ENCODE results near the gene SKP2.
"Not testable (repeated sequence)": the region's sequence is repeated elsewhere in the genome, so short reads cannot be mapped to it uniquely, and the experiment has no call there.

Gene SKP2

DNA sequence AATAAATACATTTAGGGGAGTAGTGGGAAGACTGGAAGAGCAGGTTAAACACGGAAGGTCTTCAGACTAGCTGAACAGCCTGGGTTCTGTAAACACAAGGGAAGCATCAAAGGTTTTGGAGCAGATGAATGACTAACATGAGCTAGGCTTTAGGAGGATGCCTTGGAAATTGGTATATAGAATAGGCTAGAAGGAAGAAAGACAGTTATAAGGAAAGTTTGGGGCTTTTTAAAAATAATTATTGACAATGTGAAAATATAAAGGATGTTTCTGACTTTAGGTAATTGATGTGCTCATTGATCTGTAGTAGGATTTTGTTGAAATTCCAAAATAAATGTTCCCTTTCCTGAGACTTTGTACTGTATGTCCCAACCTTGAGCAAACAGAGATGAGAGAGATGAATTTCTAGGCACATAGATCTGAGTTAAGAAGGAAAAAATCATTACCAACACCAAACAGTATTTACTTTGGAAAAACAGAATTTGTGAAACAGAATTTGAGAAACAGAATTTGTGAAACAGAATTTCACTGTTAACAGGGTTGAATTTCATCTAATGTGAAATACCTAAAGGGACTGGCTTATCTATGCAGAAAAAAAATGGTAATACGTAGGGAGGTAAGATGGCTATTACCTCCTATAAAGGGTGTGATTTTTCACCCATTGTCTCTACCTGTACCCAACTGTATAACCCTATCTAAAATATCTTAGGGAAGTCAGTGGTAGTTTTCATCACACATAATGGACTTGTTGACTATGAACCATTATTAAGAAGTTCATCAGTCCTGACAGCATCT is 28.8 kb downstream of the SKP2 start:
- TF ChIP-seq CTCF (conservative IDR thresholded peaks at IDR 0.05), result no peak
- peak overlapping the region; percentile 79 for H3K27ac ChIP-seq

DNA sequence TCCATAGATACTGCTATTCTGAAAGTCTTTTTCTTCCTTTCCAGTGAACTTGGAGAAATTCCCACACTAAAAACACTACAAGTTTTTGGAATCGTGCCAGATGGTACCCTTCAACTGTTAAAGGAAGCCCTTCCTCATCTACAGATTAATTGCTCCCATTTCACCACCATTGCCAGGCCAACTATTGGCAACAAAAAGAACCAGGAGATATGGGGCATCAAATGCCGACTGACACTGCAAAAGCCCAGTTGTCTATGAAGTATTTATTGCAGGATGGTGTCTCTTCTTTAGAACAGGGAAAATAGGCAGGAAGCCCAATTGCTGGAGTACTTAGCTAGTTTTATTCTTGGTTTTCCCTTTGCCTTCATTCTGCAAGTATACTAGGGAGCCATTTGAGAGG is 29.9 kb downstream of the SKP2 start:
- no peak for TF ChIP-seq CTCF (conservative IDR thresholded peaks at IDR 0.05)
- H3K27ac ChIP-seq, result peak overlapping the region; percentile 79

GRCh38 chr5:36184408-36184807 is 32.5 kb downstream of the SKP2 start:
- H3K27ac ChIP-seq, result not testable (repeated sequence)

DNA sequence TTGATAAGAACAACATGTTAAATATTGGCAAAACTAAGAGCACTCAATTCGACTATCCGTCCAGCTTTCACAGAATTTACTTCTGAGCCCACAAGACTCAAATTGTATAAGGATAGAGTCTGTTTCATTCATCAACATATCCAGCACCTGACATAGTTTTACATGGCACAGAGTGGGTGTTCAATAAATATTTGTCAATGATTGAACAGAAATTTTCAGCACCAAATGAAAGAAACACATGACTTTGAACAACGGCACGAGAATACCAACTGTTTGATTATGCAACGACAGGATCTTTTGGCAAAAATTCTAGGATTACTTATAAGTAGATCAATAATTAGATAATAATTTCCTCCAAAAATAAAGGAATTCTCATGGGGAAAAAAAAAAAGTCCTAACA is 41.8 kb downstream of the SKP2 start:
- H3K27ac ChIP-seq, result peak overlapping the region; percentile 49
- TF ChIP-seq CTCF (conservative IDR thresholded peaks at IDR 0.05), result no peak

- no peak overlapping the region for H3K27ac ChIP-seq
Measured at GRCh38 chr5:36198281-36198680, 46.4 kb downstream of the SKP2 start.

GRCh38 chr5:36198783-36199182 is 46.9 kb downstream of the SKP2 start:
- H3K27ac ChIP-seq, result not testable (repeated sequence)

More at GRCh38 chr5:36198281-36198680, 46.4 kb downstream of the SKP2 start:
- TF ChIP-seq CTCF (conservative IDR thresholded peaks at IDR 0.05), result no peak

DNA sequence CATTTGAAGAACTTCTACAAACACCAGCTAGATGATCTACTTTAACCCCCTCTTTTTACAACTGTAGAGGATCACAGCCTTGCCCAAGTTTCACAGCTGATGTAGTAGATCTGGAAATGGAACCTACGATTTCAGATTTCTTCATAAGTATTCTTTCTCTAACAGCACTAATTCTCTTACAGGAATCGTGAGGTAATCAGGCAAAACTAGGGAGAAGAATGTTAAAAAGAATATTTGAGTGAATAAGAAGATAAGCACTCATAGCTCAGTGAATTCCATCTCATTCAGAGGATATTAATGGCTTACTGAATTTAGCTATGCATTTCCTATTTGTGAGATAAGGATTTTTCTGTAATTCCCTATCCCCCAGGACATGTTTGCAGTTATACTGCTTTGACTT is 47.7 kb downstream of the SKP2 start:
- no peak for TF ChIP-seq CTCF (conservative IDR thresholded peaks at IDR 0.05)
- no peak overlapping the region for H3K27ac ChIP-seq

DNA sequence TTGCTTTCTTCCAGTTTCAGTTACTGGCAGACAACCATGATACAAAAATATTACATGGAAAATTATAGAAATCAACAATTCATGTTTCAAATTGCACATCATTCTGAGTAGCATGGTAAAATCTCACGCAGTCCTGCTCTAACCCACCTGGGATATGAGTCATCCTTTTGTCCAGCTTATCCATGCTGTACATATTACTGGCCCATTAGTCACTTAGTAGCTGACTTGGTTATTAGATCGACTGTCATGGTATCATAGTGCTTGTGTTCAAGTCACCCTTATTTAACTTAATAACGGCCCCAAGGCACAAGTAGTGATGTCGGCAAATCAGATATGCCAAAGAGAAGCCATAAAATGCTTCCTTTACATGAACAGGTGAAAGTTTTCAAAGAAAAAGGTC is 48.6 kb downstream of the SKP2 start:
- TF ChIP-seq CTCF (conservative IDR thresholded peaks at IDR 0.05), result no peak
- no peak overlapping the region for H3K27ac ChIP-seq
